ENCODE measurements around the gene KRTAP5-3.

DNA sequence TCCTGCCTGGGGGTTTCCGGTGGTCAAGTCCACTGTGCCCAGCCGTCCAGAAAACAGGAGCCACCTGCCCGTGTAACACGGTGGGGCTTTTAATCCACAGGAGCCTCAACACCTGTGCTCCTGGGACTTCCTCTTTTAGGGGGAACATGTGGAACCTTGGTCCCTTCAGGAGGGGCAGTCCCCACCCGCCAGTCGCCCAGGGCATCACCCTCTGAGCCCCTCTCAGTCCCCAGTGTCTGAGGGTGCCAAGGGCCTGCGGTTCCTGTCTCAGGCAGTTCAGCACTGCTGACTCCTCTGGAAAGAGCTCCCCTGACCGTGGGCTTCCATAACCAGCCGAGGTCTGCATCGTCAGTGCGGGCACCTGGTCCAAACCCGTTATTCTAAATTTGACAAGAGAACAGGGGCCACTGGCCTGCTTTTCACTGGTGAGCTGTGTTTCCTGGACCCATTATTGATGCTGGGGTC, 37.1 kb upstream of the KRTAP5-3 start:
- TF ChIP-seq CTCF (IDR thresholded peaks at IDR 0.05), result no peak
- TF ChIP-seq POLR2A (IDR thresholded peaks at IDR 0.05), result no peak

Measured in lower leg skin (tissue), 3 donors.